Esophagus mucosa (tissue), 1 donor: Measurements from ENCODE around the gene COPS4. TPM values are rescaled to one million over a fixed set of nuclear protein-coding genes. Genes with fewer than 3 reads are reported as not detected.

ENCODE experiments used
- total RNA-seq: library from RNA; stranded (reverse); gene quantifications from one replicate; pipeline ENCODE4 v1.2.4, GENCODE V29; 2023
- donor health status: DM: yes; HTN: yes; CAD: no.

The COPS4 gene
- total RNA-seq, 1 donor from 2014 or later, result 24.6 TPM

Other genes starting within 250 kb of the COPS4 start
- gene SCD5, start 236.4 kb upstream of the COPS4 start, total RNA-seq, result 1.9 TPM
- 122 TPM for gene SEC31A, start 144.0 kb upstream of the COPS4 start, total RNA-seq
- gene THAP9, start 134.4 kb upstream of the COPS4 start, total RNA-seq, result 2.4 TPM
- 12.0 TPM for gene LIN54, start 24.4 kb upstream of the COPS4 start, total RNA-seq
- gene PLAC8, start 79.5 kb downstream of the COPS4 start, total RNA-seq, result 11.2 TPM
- 16.7 TPM for gene COQ2, start 249.6 kb downstream of the COPS4 start, total RNA-seq